CD14-positive monocyte (primary cell): Measurements from ENCODE around the gene SLC37A1. TPM values are rescaled to one million over a fixed set of nuclear protein-coding genes. Genes with fewer than 3 reads are reported as not detected.

ENCODE experiments used
- DNase-seq, 3 donors: peaks; one replicate each; pipeline ENCODE4 v3.0.0-alpha.2; 2011 to 2022
- H2AFZ ChIP-seq: 2 replicates; pipeline ENCODE4 v1.6.0; 2012; ENCODE audit warnings: mild to moderate bottlenecking, low read depth, low read length, inconsistent platforms; ENCODE audit not compliant: insufficient read depth, poor library complexity, severe bottlenecking
- H3K27ac ChIP-seq, 2 donors: 1 replicate in 1 of 2; 2 replicates in 1 of 2; pipeline ENCODE4 v1.5.1; 2012 to 2013; ENCODE audit warnings: low read length in 2 of 2, control low read depth in 1 of 2, inconsistent platforms in 1 of 2, low read depth in 1 of 2, mild to moderate bottlenecking in 1 of 2
- H3K27me3 ChIP-seq, 2 donors: one replicate each; pipeline versions ENCODE4 v1.6.0 to v1.6.1; 2011 to 2013; ENCODE audit warnings: low read length in 2 of 2; ENCODE audit not compliant: control insufficient read depth in 2 of 2, insufficient read depth in 2 of 2
- H3K36me3 ChIP-seq, 2 donors: replicated peaks in 1 of 2; 1 replicate in 1 of 2; 2 replicates in 1 of 2; pipeline versions ENCODE4 v1.5.1 to v1.6.1; 2012 to 2013; ENCODE audit warnings: low read length in 2 of 2, control low read depth in 1 of 2, inconsistent platforms in 1 of 2, mild to moderate bottlenecking in 1 of 2; ENCODE audit not compliant: insufficient read depth in 2 of 2, control insufficient read depth in 1 of 2
- H3K4me1 ChIP-seq, 2 donors: 1 replicate in 1 of 2; 2 replicates in 1 of 2; pipeline versions ENCODE4 v1.5.1 to v1.6.1; 2012 to 2013; ENCODE audit warnings: low read length in 2 of 2, control low read depth in 1 of 2, inconsistent platforms in 1 of 2, mild to moderate bottlenecking in 1 of 2, moderate library complexity in 1 of 2; ENCODE audit not compliant: insufficient read depth in 2 of 2, control insufficient read depth in 1 of 2
- H3K4me2 ChIP-seq: replicated peaks from 2 replicates; pipeline ENCODE3; 2012; ENCODE audit warnings: low read length, moderate library complexity, mild to moderate bottlenecking; ENCODE audit not compliant: poor library complexity, severe bottlenecking; ENCODE audit errors: extremely low read depth
- H3K4me3 ChIP-seq, 3 experiments: fragments of 200-600 bp in 1 of 3; sonication (generic) in 1 of 3; replicated peaks in 1 of 3; 1 replicate in 2 of 3; 2 replicates in 1 of 3; pipeline ENCODE4 v1.5.1; 2011 to 2013; ENCODE audit warnings: low read length in 3 of 3, mild to moderate bottlenecking in 3 of 3, control low read depth in 2 of 3, low read depth in 2 of 3, inconsistent platforms in 1 of 3, moderate library complexity in 1 of 3
- H3K79me2 ChIP-seq: 2 replicates; pipeline ENCODE4 v1.6.0; 2012; ENCODE audit warnings: mild to moderate bottlenecking, control low read depth, inconsistent platforms, low read length, moderate library complexity; ENCODE audit not compliant: insufficient read depth
- H3K9ac ChIP-seq: 2 replicates; pipeline ENCODE4 v1.6.0; 2017; ENCODE audit warnings: low read length, mild to moderate bottlenecking; ENCODE audit not compliant: insufficient read depth, poor library complexity, severe bottlenecking
- H3K9me3 ChIP-seq, 2 donors: replicated peaks in 1 of 2; 1 replicate in 1 of 2; 2 replicates in 1 of 2; pipeline versions ENCODE4 v1.5.1 to v1.6.1; 2012 to 2013; ENCODE audit warnings: low read length in 2 of 2, control low read depth in 1 of 2; ENCODE audit not compliant: control insufficient read depth in 1 of 2, insufficient read depth in 1 of 2
- H4K20me1 ChIP-seq: 2 replicates; pipeline ENCODE4 v1.6.0; 2012; ENCODE audit warnings: mild to moderate bottlenecking, low read length, control low read depth, moderate library complexity; ENCODE audit not compliant: insufficient read depth
- H3K27ac Mint-ChIP-seq, 7 donors: one replicate each; pipeline ENCODE4 v1.8.0; 2020; ENCODE audit warnings: mild to moderate bottlenecking in 7 of 7, mixed read lengths in 7 of 7, moderate library complexity in 6 of 7, inconsistent platforms in 2 of 7
- H3K27me3 Mint-ChIP-seq, 3 donors: one replicate each; pipeline ENCODE4 v1.8.0; 2021 to 2022; ENCODE audit warnings: low read depth in 3 of 3, mild to moderate bottlenecking in 3 of 3, mixed read lengths in 3 of 3, moderate library complexity in 3 of 3, inconsistent platforms in 1 of 3
- H3K36me3 Mint-ChIP-seq, 2 donors: one replicate each; pipeline ENCODE4 v1.8.0; 2020; ENCODE audit warnings: mixed read lengths in 2 of 2, inconsistent platforms in 1 of 2, mild to moderate bottlenecking in 1 of 2
- H3K4me1 Mint-ChIP-seq: one replicate; pipeline ENCODE4 v1.8.0; 2020; ENCODE audit warnings: mild to moderate bottlenecking, mixed read lengths
- H3K4me3 Mint-ChIP-seq, 2 donors: one replicate each; pipeline ENCODE4 v1.8.0; 2020; ENCODE audit warnings: mild to moderate bottlenecking in 2 of 2, mixed read lengths in 2 of 2, moderate library complexity in 1 of 2
- H3K9me3 Mint-ChIP-seq, 7 donors: one replicate each; pipeline ENCODE4 v1.8.0; 2020 to 2022; ENCODE audit warnings: mixed read lengths in 7 of 7, mild to moderate bottlenecking in 6 of 7, moderate library complexity in 6 of 7, inconsistent platforms in 2 of 7
- WGBS: methylation state at CpG from one replicate; pipeline ENCODE4 v1.1.5; 2013; ENCODE audit warnings: missing lambda C conversion rate; ENCODE audit not compliant: insufficient coverage; 5-methylcytosine and 5-hydroxymethylcytosine counted together
- intact Hi-C, 2 donors: fragments of 100-400 bp; cut with micrococcal nuclease; formaldehyde crosslinking; loops; one replicate each; pipeline versions ENCODE4 v1.15.0 to v1.15.1; 2023
- polyA plus RNA-seq, 3 donors: library from polyadenylated mRNA; depleted of rRNA in 1 of 3; unstranded in 2 of 3; stranded (reverse) in 1 of 3; fragments of 300-500 nt in 2 of 3; fragments of >200 nt in 1 of 3; fragmentation: Illumina TruSeq in 2 of 3; gene quantifications; 1 replicate in 2 of 3; 2 replicates in 1 of 3; pipeline ENCODE4 v1.2.3, GENCODE V29; 2012 to 2021
- TF ChIP-seq, protein P1 (sequence below): fragments of 200-600 bp; IDR thresholded peaks from one replicate; pipeline ENCODE4 v1.8.0; 2022; ENCODE audit warnings: antibody characterized with exemption, mild to moderate bottlenecking

SLC37A1 gene
- polyA plus RNA-seq, 3 donors: 2.7 to 12.4 (median 4.3) TPM

DNA sequence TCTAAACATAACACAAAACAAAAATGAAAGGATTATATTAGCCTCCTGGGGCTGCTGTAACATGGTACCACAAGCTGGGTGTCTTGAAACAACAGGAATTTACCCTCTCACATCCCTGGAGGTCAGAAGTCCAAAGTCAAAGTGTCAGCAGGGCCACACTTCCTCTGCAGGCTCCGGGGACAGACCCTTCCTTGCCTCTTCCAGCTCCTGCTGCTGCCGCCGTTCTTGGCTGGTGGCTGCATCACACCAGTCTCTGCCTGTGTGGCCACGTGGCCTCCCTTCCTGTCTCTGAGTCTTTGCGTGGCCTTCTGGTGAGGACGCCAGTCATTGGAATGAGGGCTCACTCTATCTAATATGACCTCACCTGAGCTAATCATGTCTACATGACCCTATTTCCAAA is 8.2 kb downstream of the SLC37A1 start:
- H3K4me2 ChIP-seq: no peak overlapping the region
- no peaks in the 10 kb centered on the region for H3K9me3 ChIP-seq
- Mint-ChIP-seq H3K9me3 (no peaks in the 10 kb centered on the region), H3K27ac (peak overlapping the region in 2 of 7 donors; percentile 28 to 51), H3K27me3 (peaks cover 0 to 3% (median 0%) of the 10 kb centered on the region in 3 donors), H3K36me3 (peaks cover 72 to 94% of the 10 kb centered on the region in 2 donors), H3K4me3 (no peak overlapping the region), H3K4me1 (peaks cover 18% of the 10 kb centered on the region)
- H4K20me1 ChIP-seq: peaks cover 6% of the 10 kb centered on the region
- intact Hi-C loops: loop anchor here in 1 of 2 donors (10.0 kb wide), 1 partner anchor 217 kb away; no protein-coding TSS in a partner anchor
- H3K4me1 ChIP-seq: peaks cover 14 to 15% of the 10 kb centered on the region in 2 donors
- H3K9ac ChIP-seq: no peak overlapping the region
- H3K79me2 ChIP-seq: peaks cover 8% of the 10 kb centered on the region
- H3K27ac ChIP-seq: no peak overlapping the region
- peaks cover 32 to 83% of the 10 kb centered on the region in 2 donors for H3K36me3 ChIP-seq
- H2AFZ ChIP-seq: no peak overlapping the region
- no peaks in the 10 kb centered on the region for H3K27me3 ChIP-seq
- WGBS: 64% methylated on average over 5 of the region's 6 CpGs
- TF ChIP-seq, protein P1, sequence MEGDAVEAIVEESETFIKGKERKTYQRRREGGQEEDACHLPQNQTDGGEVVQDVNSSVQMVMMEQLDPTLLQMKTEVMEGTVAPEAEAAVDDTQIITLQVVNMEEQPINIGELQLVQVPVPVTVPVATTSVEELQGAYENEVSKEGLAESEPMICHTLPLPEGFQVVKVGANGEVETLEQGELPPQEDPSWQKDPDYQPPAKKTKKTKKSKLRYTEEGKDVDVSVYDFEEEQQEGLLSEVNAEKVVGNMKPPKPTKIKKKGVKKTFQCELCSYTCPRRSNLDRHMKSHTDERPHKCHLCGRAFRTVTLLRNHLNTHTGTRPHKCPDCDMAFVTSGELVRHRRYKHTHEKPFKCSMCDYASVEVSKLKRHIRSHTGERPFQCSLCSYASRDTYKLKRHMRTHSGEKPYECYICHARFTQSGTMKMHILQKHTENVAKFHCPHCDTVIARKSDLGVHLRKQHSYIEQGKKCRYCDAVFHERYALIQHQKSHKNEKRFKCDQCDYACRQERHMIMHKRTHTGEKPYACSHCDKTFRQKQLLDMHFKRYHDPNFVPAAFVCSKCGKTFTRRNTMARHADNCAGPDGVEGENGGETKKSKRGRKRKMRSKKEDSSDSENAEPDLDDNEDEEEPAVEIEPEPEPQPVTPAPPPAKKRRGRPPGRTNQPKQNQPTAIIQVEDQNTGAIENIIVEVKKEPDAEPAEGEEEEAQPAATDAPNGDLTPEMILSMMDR: no peak
- no peak for DNase-seq
- H3K4me3 ChIP-seq: no peak overlapping the region

DNA sequence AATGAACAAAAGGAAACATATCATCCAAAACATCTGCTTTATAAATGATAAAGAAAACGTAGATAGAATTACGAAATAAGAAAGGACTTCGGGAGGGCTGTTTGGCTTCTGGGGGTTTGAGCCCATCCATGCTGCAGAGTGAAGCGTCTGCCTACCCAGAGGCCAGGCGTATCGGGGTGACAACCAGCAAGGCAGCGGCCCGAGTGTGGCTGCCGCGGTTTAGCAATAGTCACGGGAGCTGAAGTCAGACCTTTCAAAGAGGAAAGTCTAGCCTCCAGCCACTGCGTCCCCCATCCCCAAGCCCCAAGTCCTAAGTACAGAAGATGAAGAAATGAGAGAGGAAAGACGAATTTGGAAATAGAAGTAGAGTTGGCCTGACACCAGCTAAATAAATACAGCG is 8.6 kb downstream of the SLC37A1 start:
- Mint-ChIP-seq H3K27me3 (peaks cover 0 to 3% (median 0%) of the 10 kb centered on the region in 3 donors), H3K36me3 (peaks cover 70 to 92% of the 10 kb centered on the region in 2 donors), H3K4me3 (no peak overlapping the region), H3K4me1 (peaks cover 22% of the 10 kb centered on the region), H3K27ac (no peak overlapping the region), H3K9me3 (no peaks in the 10 kb centered on the region)
- Histone ChIP-seq H3K4me2 (no peak overlapping the region), H3K36me3 (peaks cover 32 to 79% of the 10 kb centered on the region in 2 donors), H3K9me3 (no peaks in the 10 kb centered on the region), H2AFZ (no peak overlapping the region), H3K27me3 (no peaks in the 10 kb centered on the region), H3K79me2 (peaks cover 4% of the 10 kb centered on the region), H3K9ac (no peak overlapping the region), H3K4me1 (peaks cover 16 to 20% of the 10 kb centered on the region in 2 donors), H4K20me1 (peaks cover 3% of the 10 kb centered on the region), H3K27ac (no peak overlapping the region), H3K4me3 (no peak overlapping the region)
- TF ChIP-seq, protein P1: no peak
- 90% methylated on average over 6 of the region's 14 CpGs for WGBS
- no peak for DNase-seq
- intact Hi-C loops: loop anchor here in 1 of 2 donors (10.0 kb wide), 1 partner anchor 217 kb away; no protein-coding TSS in a partner anchor
